GM12874 (cell line): ENCODE data around the gene NDUFS5.

Source experiments
- CTCF ChIP-seq: IDR thresholded peaks from 2 replicates; pipeline ENCODE4 v1.5.1; 2011; ENCODE audit warnings: low read depth, mild to moderate bottlenecking, control low read depth, low read length, moderate library complexity; ENCODE audit not compliant: insufficient read depth

The NDUFS5 gene

GRCh38 chr1:39076799-39077148, 50.6 kb downstream of the NDUFS5 start:
- no peak for TF ChIP-seq CTCF

- no peak for TF ChIP-seq CTCF
These were observed 54.2 kb downstream of the NDUFS5 start for GRCh38 chr1:39080269-39080826.

GRCh38 chr1:39080831-39081270, 54.7 kb downstream of the NDUFS5 start:
- TF ChIP-seq CTCF, result no peak

- TF ChIP-seq CTCF, result no peak
These were observed 55.3 kb downstream of the NDUFS5 start for GRCh38 chr1:39081271-39082009.

- no peak for TF ChIP-seq CTCF
These were observed 56.1 kb downstream of the NDUFS5 start for GRCh38 chr1:39082010-39082799.

- TF ChIP-seq CTCF, result no peak
These were observed 56.8 kb downstream of the NDUFS5 start for GRCh38 chr1:39082811-39083576.

GRCh38 chr1:39084191-39084590, 58.0 kb downstream of the NDUFS5 start:
- no peak for TF ChIP-seq CTCF
